Activated naive CD8-positive, alpha-beta T cell treated with anti-CD3 and anti-CD28 coated beads for 36 hours (primary cell): ENCODE results near the gene ABI3. TPM values are rescaled to one million over a fixed set of nuclear protein-coding genes. Genes with fewer than 3 reads are reported as not detected.
A peak's percentile ranks its signal among the peaks of the same experiment; 100 is the strongest.
"Not testable (repeated sequence)": the region's sequence is repeated elsewhere in the genome, so short reads cannot be mapped to it uniquely, and the experiment has no call there.

ENCODE experiments used
- DNase-seq: peaks from one replicate; pipeline ENCODE4 v3.0.0; 2021
- H3K27ac Mint-ChIP-seq: one replicate; pipeline ENCODE4 v1.8.0; 2022; ENCODE audit warnings: mild to moderate bottlenecking, moderate library complexity, mixed read lengths
- H3K27me3 Mint-ChIP-seq: one replicate; pipeline ENCODE4 v1.8.0; 2022; ENCODE audit warnings: mild to moderate bottlenecking, mixed read lengths
- H3K36me3 Mint-ChIP-seq: one replicate; pipeline ENCODE4 v1.8.0; 2021; ENCODE audit warnings: mild to moderate bottlenecking, mixed read lengths
- H3K4me1 Mint-ChIP-seq: one replicate; pipeline ENCODE4 v1.8.0; 2021; ENCODE audit warnings: mixed read lengths
- H3K4me3 Mint-ChIP-seq: one replicate; pipeline ENCODE4 v1.8.0; 2022; ENCODE audit warnings: mild to moderate bottlenecking, moderate library complexity, mixed read lengths
- H3K9me3 Mint-ChIP-seq: one replicate; pipeline ENCODE4 v1.8.0; 2022; ENCODE audit warnings: mixed read lengths
- total RNA-seq, 2 experiments: library from RNA; stranded (reverse); gene quantifications; one replicate each; pipeline ENCODE4 v1.2.3, GENCODE V29; 2021

The ABI3 gene
- total RNA-seq, 2 experiments from 2014 or later = 54.9 to 55.5 TPM

GRCh38 chr17:49244839-49245238 lies 34.3 kb downstream of the ABI3 start:
- DNase-seq = no peak
- H3K27ac Mint-ChIP-seq = no peak overlapping the region
- no peak overlapping the region for H3K4me3 Mint-ChIP-seq
- no peaks in the 10 kb centered on the region for H3K9me3 Mint-ChIP-seq
- H3K27me3 Mint-ChIP-seq = peaks cover 3% of the 10 kb centered on the region
- no peaks in the 10 kb centered on the region for H3K36me3 Mint-ChIP-seq
- no peaks in the 10 kb centered on the region for H3K4me1 Mint-ChIP-seq

- Mint-ChIP-seq H3K27me3 (peaks cover 3% of the 10 kb centered on the region), H3K4me1 (no peaks in the 10 kb centered on the region), H3K36me3 (no peaks in the 10 kb centered on the region), H3K27ac (no peak overlapping the region), H3K9me3 (no peaks in the 10 kb centered on the region), H3K4me3 (no peak overlapping the region)
- no peak for DNase-seq
Measured at GRCh38 chr17:49247944-49248343, 37.4 kb downstream of the ABI3 start.

GRCh38 chr17:49249292-49249794 lies 38.8 kb downstream of the ABI3 start:
- no peak for DNase-seq
- H3K4me1 Mint-ChIP-seq = no peaks in the 10 kb centered on the region
- H3K27ac Mint-ChIP-seq = no peak overlapping the region
- H3K4me3 Mint-ChIP-seq = no peak overlapping the region
- H3K27me3 Mint-ChIP-seq = peaks cover 3% of the 10 kb centered on the region
- H3K9me3 Mint-ChIP-seq = no peaks in the 10 kb centered on the region
- H3K36me3 Mint-ChIP-seq = no peaks in the 10 kb centered on the region

GRCh38 chr17:49249890-49250522 lies 39.5 kb downstream of the ABI3 start:
- H3K27me3 Mint-ChIP-seq = peaks cover 3% of the 10 kb centered on the region
- H3K36me3 Mint-ChIP-seq = no peaks in the 10 kb centered on the region
- no peaks in the 10 kb centered on the region for H3K9me3 Mint-ChIP-seq
- H3K4me3 Mint-ChIP-seq = no peak overlapping the region
- H3K4me1 Mint-ChIP-seq = no peaks in the 10 kb centered on the region
- no peak for DNase-seq
- H3K27ac Mint-ChIP-seq = no peak overlapping the region

- DNase-seq = no peak
- H3K27ac Mint-ChIP-seq = no peak overlapping the region
- H3K4me3 Mint-ChIP-seq = no peak overlapping the region
- no peaks in the 10 kb centered on the region for H3K9me3 Mint-ChIP-seq
- H3K36me3 Mint-ChIP-seq = no peaks in the 10 kb centered on the region
- no peaks in the 10 kb centered on the region for H3K4me1 Mint-ChIP-seq
- H3K27me3 Mint-ChIP-seq = peaks cover 3% of the 10 kb centered on the region
Measured at GRCh38 chr17:49252148-49252695, 41.7 kb downstream of the ABI3 start.

- DNase-seq = no peak
- H3K9me3 Mint-ChIP-seq = no peaks in the 10 kb centered on the region
- no peak overlapping the region for H3K27ac Mint-ChIP-seq
- no peaks in the 10 kb centered on the region for H3K27me3 Mint-ChIP-seq
- H3K4me3 Mint-ChIP-seq = no peak overlapping the region
- no peaks in the 10 kb centered on the region for H3K4me1 Mint-ChIP-seq
- no peaks in the 10 kb centered on the region for H3K36me3 Mint-ChIP-seq
Measured at GRCh38 chr17:49254066-49254465, 43.6 kb downstream of the ABI3 start.

- no peak for DNase-seq
- no peak overlapping the region for H3K4me3 Mint-ChIP-seq
- no peaks in the 10 kb centered on the region for H3K27me3 Mint-ChIP-seq
- H3K27ac Mint-ChIP-seq = no peak overlapping the region
- H3K36me3 Mint-ChIP-seq = no peaks in the 10 kb centered on the region
- H3K9me3 Mint-ChIP-seq = no peaks in the 10 kb centered on the region
- peaks cover 2% of the 10 kb centered on the region for H3K4me1 Mint-ChIP-seq
Measured at GRCh38 chr17:49255125-49255524, 44.6 kb downstream of the ABI3 start.

- Mint-ChIP-seq H3K9me3 (no peaks in the 10 kb centered on the region), H3K27ac (no peak overlapping the region), H3K36me3 (no peaks in the 10 kb centered on the region), H3K4me3 (no peak overlapping the region), H3K27me3 (peaks cover 7% of the 10 kb centered on the region), H3K4me1 (peaks cover 11% of the 10 kb centered on the region)
- no peak for DNase-seq
Measured at GRCh38 chr17:49258394-49258793, 47.9 kb downstream of the ABI3 start.

GRCh38 chr17:49259663-49260010 lies 49.1 kb downstream of the ABI3 start:
- peak overlapping the region; percentile 80 for H3K4me3 Mint-ChIP-seq
- peaks cover 8% of the 10 kb centered on the region for H3K27me3 Mint-ChIP-seq
- H3K36me3 Mint-ChIP-seq = no peaks in the 10 kb centered on the region
- peak overlapping the region; percentile 79 for H3K27ac Mint-ChIP-seq
- no peak for DNase-seq
- peaks cover 11% of the 10 kb centered on the region for H3K4me1 Mint-ChIP-seq
- no peaks in the 10 kb centered on the region for H3K9me3 Mint-ChIP-seq

GRCh38 chr17:49260011-49260816 lies 49.7 kb downstream of the ABI3 start:
- peak; percentile 62 for DNase-seq
- H3K27me3 Mint-ChIP-seq = peaks cover 14% of the 10 kb centered on the region
- no peaks in the 10 kb centered on the region for H3K9me3 Mint-ChIP-seq
- H3K4me1 Mint-ChIP-seq = peaks cover 11% of the 10 kb centered on the region
- peak overlapping the region; percentile 80 for H3K4me3 Mint-ChIP-seq
- no peaks in the 10 kb centered on the region for H3K36me3 Mint-ChIP-seq
- peak overlapping the region; percentile 79 for H3K27ac Mint-ChIP-seq

GRCh38 chr17:49260817-49261291 lies 50.3 kb downstream of the ABI3 start:
- H3K36me3 Mint-ChIP-seq = no peaks in the 10 kb centered on the region
- H3K27ac Mint-ChIP-seq = peak overlapping the region; percentile 72
- peaks cover 11% of the 10 kb centered on the region for H3K4me1 Mint-ChIP-seq

GRCh38 chr17:49261540-49261939 lies 51.0 kb downstream of the ABI3 start:
- Mint-ChIP-seq H3K4me1 (peaks cover 11% of the 10 kb centered on the region), H3K27me3 (peaks cover 15% of the 10 kb centered on the region)
- H3K36me3 Mint-ChIP-seq, DNase-seq, H3K4me3 Mint-ChIP-seq, H3K27ac Mint-ChIP-seq, H3K9me3 Mint-ChIP-seq: not testable (repeated sequence)

More at GRCh38 chr17:49260817-49261291, 50.3 kb downstream of the ABI3 start:
- H3K4me3 Mint-ChIP-seq = peak overlapping the region; percentile 78
- H3K27me3 Mint-ChIP-seq = peaks cover 15% of the 10 kb centered on the region
- peak; percentile 9 for DNase-seq
- no peaks in the 10 kb centered on the region for H3K9me3 Mint-ChIP-seq

- Mint-ChIP-seq H3K36me3 (no peaks in the 10 kb centered on the region), H3K9me3 (no peaks in the 10 kb centered on the region), H3K27me3 (peaks cover 9% of the 10 kb centered on the region), H3K27ac (no peak overlapping the region), H3K4me1 (peaks cover 1% of the 10 kb centered on the region), H3K4me3 (no peak overlapping the region)
- no peak for DNase-seq
Measured at GRCh38 chr17:49266233-49266632, 55.7 kb downstream of the ABI3 start.

GRCh38 chr17:49267912-49268311 lies 57.4 kb downstream of the ABI3 start:
- Mint-ChIP-seq H3K36me3 (no peaks in the 10 kb centered on the region), H3K4me1 (no peaks in the 10 kb centered on the region), H3K4me3 (no peak overlapping the region), H3K27me3 (peaks cover 7% of the 10 kb centered on the region), H3K27ac (no peak overlapping the region), H3K9me3 (no peaks in the 10 kb centered on the region)
- DNase-seq = no peak

GRCh38 chr17:49269356-49269755 lies 58.8 kb downstream of the ABI3 start:
- Mint-ChIP-seq H3K27me3 (peaks cover 7% of the 10 kb centered on the region), H3K9me3 (no peaks in the 10 kb centered on the region), H3K36me3 (no peaks in the 10 kb centered on the region), H3K4me1 (no peaks in the 10 kb centered on the region), H3K27ac (no peak overlapping the region), H3K4me3 (no peak overlapping the region)
- no peak for DNase-seq
